ENCODE results near the gene MAD1L1. TPM values are rescaled to one million over a fixed set of nuclear protein-coding genes. Genes with fewer than 3 reads are reported as not detected.

MAD1L1 gene
- total RNA-seq, 2 experiments from 2014 or later, result 157 to 160 TPM

- H3K4me3 Mint-ChIP-seq, result no peak overlapping the region
- peaks cover 4% of the 10 kb centered on the region for H3K4me1 Mint-ChIP-seq (ENCODE audit: low read depth)
- DNase-seq (peak in 2 of 14 experiments; percentile 7 to 27), ATAC-seq (ENCODE audit: poor library complexity) (no peak)
- Histone ChIP-seq H3K36me3 (ENCODE audit: insufficient read depth, low read length) (peaks cover 18% of the 10 kb centered on the region), H3K27me3 (ENCODE audit: control insufficient read depth in 1 of 2, insufficient read depth in 2 of 2, low read length in 2 of 2) (no peaks in the 10 kb centered on the region), H3K9me3 (ENCODE audit: control insufficient read depth in 1 of 2, insufficient read depth in 1 of 2, low read length in 2 of 2) (peaks cover 0 to 11% of the 10 kb centered on the region in 2 experiments), H3K27ac (ENCODE audit: low read depth in 1 of 2, low read length in 2 of 2) (no peak overlapping the region), H3K4me1 (ENCODE audit: insufficient read depth, low read length) (no peaks in the 10 kb centered on the region), H3K4me3 (ENCODE audit: low read length) (no peak overlapping the region)
- CTCF ChIA-PET, result no interaction called here
- POLR2A ChIA-PET, result no interaction called here
- intact Hi-C loops (cut with DNase I, micrococcal nuclease), result loop anchor here (10.0 kb wide), 2 partner anchors 307 to 537 kb away; no protein-coding TSS in a partner anchor
- H3K27me3 Mint-ChIP-seq, result no peaks in the 10 kb centered on the region
- no peaks in the 10 kb centered on the region for H3K9me3 Mint-ChIP-seq
- no peak for TF ChIP-seq CTCF (IDR thresholded peaks at IDR 0.05)
- no peak overlapping the region for H3K27ac Mint-ChIP-seq
- H3K36me3 Mint-ChIP-seq (ENCODE audit: low read depth), result peaks cover 25% of the 10 kb centered on the region
Measured at GRCh38 chr7:2201686-2202360, 30.9 kb downstream of the MAD1L1 start.

- Histone ChIP-seq H3K4me3 (ENCODE audit: low read length) (no peak overlapping the region), H3K9me3 (ENCODE audit: control insufficient read depth in 1 of 2, insufficient read depth in 1 of 2, low read length in 2 of 2) (peaks cover 0 to 18% of the 10 kb centered on the region in 2 experiments), H3K27ac (ENCODE audit: low read depth in 1 of 2, low read length in 2 of 2) (no peak overlapping the region), H3K27me3 (ENCODE audit: control insufficient read depth in 1 of 2, insufficient read depth in 2 of 2, low read length in 2 of 2) (no peaks in the 10 kb centered on the region), H3K4me1 (ENCODE audit: insufficient read depth, low read length) (no peaks in the 10 kb centered on the region), H3K36me3 (ENCODE audit: insufficient read depth, low read length) (peaks cover 15% of the 10 kb centered on the region)
- Mint-ChIP-seq H3K4me3 (no peak overlapping the region), H3K4me1 (ENCODE audit: low read depth) (peaks cover 4% of the 10 kb centered on the region), H3K27me3 (no peaks in the 10 kb centered on the region), H3K27ac (no peak overlapping the region), H3K36me3 (ENCODE audit: low read depth) (peaks cover 30% of the 10 kb centered on the region), H3K9me3 (no peaks in the 10 kb centered on the region)
- intact Hi-C loops (cut with DNase I, micrococcal nuclease), result loop anchor here (10.0 kb wide), 2 partner anchors 306 to 536 kb away; no protein-coding TSS in a partner anchor
- TF ChIP-seq CTCF (IDR thresholded peaks at IDR 0.05), result no peak
- DNase-seq (no peak), ATAC-seq (ENCODE audit: poor library complexity) (no peak)
- ChIA-PET POLR2A (no interaction called here), CTCF (no interaction called here)
Measured at GRCh38 chr7:2201128-2201527, 31.6 kb downstream of the MAD1L1 start.

GRCh38 chr7:2200584-2200980, 32.2 kb downstream of the MAD1L1 start:
- no peak overlapping the region for H3K4me3 Mint-ChIP-seq
- H3K27me3 ChIP-seq (ENCODE audit: control insufficient read depth in 1 of 2, insufficient read depth in 2 of 2, low read length in 2 of 2), result no peaks in the 10 kb centered on the region
- TF ChIP-seq CTCF (IDR thresholded peaks at IDR 0.05), result no peak

More at GRCh38 chr7:2200584-2200980, 32.2 kb downstream of the MAD1L1 start:
- intact Hi-C loops (cut with DNase I, micrococcal nuclease), result loop anchor here (10.0 kb wide), 2 partner anchors 306 to 536 kb away; no protein-coding TSS in a partner anchor
- Histone ChIP-seq H3K27ac (ENCODE audit: low read depth in 1 of 2, low read length in 2 of 2) (no peak overlapping the region), H3K36me3 (ENCODE audit: insufficient read depth, low read length) (peaks cover 20% of the 10 kb centered on the region), H3K4me1 (ENCODE audit: insufficient read depth, low read length) (no peaks in the 10 kb centered on the region), H3K9me3 (ENCODE audit: control insufficient read depth in 1 of 2, insufficient read depth in 1 of 2, low read length in 2 of 2) (peaks cover 5 to 23% of the 10 kb centered on the region in 2 experiments), H3K4me3 (ENCODE audit: low read length) (no peak overlapping the region)
- POLR2A ChIA-PET, result no interaction called here
- Mint-ChIP-seq H3K27ac (no peak overlapping the region), H3K4me1 (ENCODE audit: low read depth) (peaks cover 4% of the 10 kb centered on the region), H3K9me3 (no peaks in the 10 kb centered on the region), H3K27me3 (no peaks in the 10 kb centered on the region), H3K36me3 (ENCODE audit: low read depth) (peaks cover 35% of the 10 kb centered on the region)
- CTCF ChIA-PET, result no interaction called here
- ATAC-seq (ENCODE audit: poor library complexity) (no peak), DNase-seq (peak in 1 of 14 experiments; percentile 7)
